Uterus (tissue), 4 donors: ENCODE results near the gene AGBL5. TPM values are rescaled to one million over a fixed set of nuclear protein-coding genes. Genes with fewer than 3 reads are reported as not detected.

Experiments
- DNase-seq, 2 donors: peaks; one replicate each; pipeline ENCODE4 v3.0.0-alpha.2; 2019 to 2020
- H3K27ac ChIP-seq, 2 donors: fragments of 200-600 bp; sonication (generic); 1 replicate in 1 of 2; 2 replicates in 1 of 2; pipeline ENCODE4 v1.5.1; 2016 to 2018
- H3K27me3 ChIP-seq, 2 donors: fragments of 200-600 bp; sonication (generic); one replicate each; pipeline ENCODE4 v1.5.1; 2018 to 2019; ENCODE audit warnings: control low read depth in 1 of 2
- H3K36me3 ChIP-seq, 2 donors: fragments of 200-600 bp; sonication (generic); one replicate each; pipeline ENCODE4 v1.5.1; 2019; ENCODE audit warnings: control low read depth in 1 of 2
- H3K4me1 ChIP-seq, 2 donors: fragments of 200-600 bp; sonication (generic); one replicate each; pipeline ENCODE4 v1.5.1; 2018 to 2019; ENCODE audit warnings: control low read depth in 1 of 2
- H3K4me3 ChIP-seq, 2 donors: fragments of 200-600 bp; sonication (generic); 1 replicate in 1 of 2; 2 replicates in 1 of 2; pipeline ENCODE4 v1.5.1; 2018 to 2019; ENCODE audit warnings: mild to moderate bottlenecking in 1 of 2
- H3K9me3 ChIP-seq, 2 donors: fragments of 200-600 bp; sonication (generic); one replicate each; pipeline ENCODE4 v1.5.1; 2019; ENCODE audit warnings: control low read depth in 1 of 2
- CTCF ChIP-seq, 4 experiments: fragments of 200-600 bp in 2 of 4; fragments of 450-650 bp in 2 of 4; sonication (generic) in 2 of 4; IDR thresholded peaks; one replicate each; pipeline ENCODE4 v1.5.1; 2016 to 2019; ENCODE audit warnings: antibody characterized with exemption in 4 of 4, mild to moderate bottlenecking in 2 of 4, moderate library complexity in 1 of 4
- POLR2A ChIP-seq, 2 donors: fragments of 450-650 bp; IDR thresholded peaks; one replicate each; pipeline ENCODE4 v1.6.1; 2016; ENCODE audit warnings: antibody characterized with exemption in 2 of 2, mild to moderate bottlenecking in 1 of 2, moderate library complexity in 1 of 2
- intact Hi-C: fragments of 100-400 bp; cut with DNase I; formaldehyde crosslinking; loops from one replicate; pipeline ENCODE4 v1.15.1; 2023; ENCODE audit warnings: low total_unique reads
- total RNA-seq, 4 donors: library from RNA; depleted of rRNA in 3 of 4; stranded (reverse); fragments of >200 nt in 3 of 4; gene quantifications; one replicate each; pipeline versions ENCODE4 v1.1.0 to v1.2.4, GENCODE V29; 2014 to 2023
- donor health status: DM: yes; HTN: yes; CAD: no.

AGBL5 gene
- total RNA-seq, 4 donors from 2014 or later = 0.77 to 26.2 (median 10.8) TPM

GRCh38 chr2:27095745-27096651, 44.5 kb downstream of the AGBL5 start:
- TF ChIP-seq CTCF (IDR thresholded peaks at IDR 0.05) = no peak
- TF ChIP-seq POLR2A (IDR thresholded peaks at IDR 0.05) = no peak
- DNase-seq = peak; percentile 52 to 70
- intact Hi-C loops = loop anchor here (5.0 kb wide), 1 partner anchor 111 kb away; no protein-coding TSS in a partner anchor

GRCh38 chr2:27096748-27097297, 45.4 kb downstream of the AGBL5 start:
- no peak overlapping the region for H3K4me3 ChIP-seq
- no peak overlapping the region for H3K27ac ChIP-seq
- intact Hi-C loops = loop anchor here (5.0 kb wide), 1 partner anchor 110 kb away; no protein-coding TSS in a partner anchor
- no peaks in the 10 kb centered on the region for H3K4me1 ChIP-seq
- H3K36me3 ChIP-seq = no peaks in the 10 kb centered on the region
- no peak for TF ChIP-seq POLR2A (IDR thresholded peaks at IDR 0.05)
- TF ChIP-seq CTCF (IDR thresholded peaks at IDR 0.05) = no peak
- H3K9me3 ChIP-seq = no peaks in the 10 kb centered on the region
- H3K27me3 ChIP-seq = no peaks in the 10 kb centered on the region
- no peak for DNase-seq

More at GRCh38 chr2:27095745-27096651, 44.5 kb downstream of the AGBL5 start:
- H3K27ac ChIP-seq = no peak overlapping the region
- no peaks in the 10 kb centered on the region for H3K36me3 ChIP-seq
- peak overlapping the region; percentile 13 to 17 for H3K4me3 ChIP-seq
- no peaks in the 10 kb centered on the region for H3K27me3 ChIP-seq
- no peaks in the 10 kb centered on the region for H3K9me3 ChIP-seq
- no peaks in the 10 kb centered on the region for H3K4me1 ChIP-seq

- Histone ChIP-seq H3K9me3 (no peaks in the 10 kb centered on the region), H3K27me3 (no peaks in the 10 kb centered on the region), H3K36me3 (no peaks in the 10 kb centered on the region), H3K27ac (no peak overlapping the region), H3K4me1 (no peaks in the 10 kb centered on the region), H3K4me3 (no peak overlapping the region)
- DNase-seq = no peak
- intact Hi-C loops = loop anchor here (5.0 kb wide), 1 partner anchor 110 kb away; no protein-coding TSS in a partner anchor
- TF ChIP-seq POLR2A (IDR thresholded peaks at IDR 0.05) (no peak), CTCF (IDR thresholded peaks at IDR 0.05) (no peak)
Observed at GRCh38 chr2:27097341-27097740, 45.9 kb downstream of the AGBL5 start.

- Histone ChIP-seq H3K36me3 (no peaks in the 10 kb centered on the region), H3K4me1 (no peaks in the 10 kb centered on the region), H3K9me3 (no peaks in the 10 kb centered on the region), H3K27me3 (no peaks in the 10 kb centered on the region), H3K27ac (no peak overlapping the region), H3K4me3 (no peak overlapping the region)
- intact Hi-C loops = loop anchor here (5.0 kb wide), 1 partner anchor 108 kb away; no protein-coding TSS in a partner anchor
- no peak for TF ChIP-seq POLR2A (IDR thresholded peaks at IDR 0.05)
- no peak for DNase-seq
Observed at GRCh38 chr2:27099334-27099955, 48.0 kb downstream of the AGBL5 start.

- Histone ChIP-seq H3K36me3 (no peaks in the 10 kb centered on the region), H3K9me3 (no peaks in the 10 kb centered on the region), H3K27me3 (no peaks in the 10 kb centered on the region), H3K4me1 (no peaks in the 10 kb centered on the region), H3K27ac (no peak overlapping the region), H3K4me3 (no peak overlapping the region)
- no peak for DNase-seq
- no peak for TF ChIP-seq POLR2A (IDR thresholded peaks at IDR 0.05)
- TF ChIP-seq CTCF (IDR thresholded peaks at IDR 0.05) = no peak
- intact Hi-C loops = loop anchor here (10.0 kb wide), 1 partner anchor 185 kb away; the partner anchor contains the start of gene TRIM54
Observed at GRCh38 chr2:27100036-27100435, 48.6 kb downstream of the AGBL5 start.
